Stimulated activated CD4-positive, alpha-beta T cell treated with anti-CD3 and anti-CD28 coated beads, Interleukin-4, amount 100 ng/mL, for 4 hours (primary cell): ENCODE results near the gene FGGY.

Experiments used
- DNase-seq, 2 experiments: peaks; one replicate each; pipeline ENCODE4 v3.0.0-alpha.2; 2020

Gene FGGY

GRCh38 chr1:59418363-59419144 lies 121.7 kb downstream of the FGGY start:
- no peak for DNase-seq

- DNase-seq: no peak
Measured at GRCh38 chr1:59419361-59420140, 122.7 kb downstream of the FGGY start.

GRCh38 chr1:59421232-59421920 lies 124.5 kb downstream of the FGGY start:
- DNase-seq: no peak

- no peak for DNase-seq
Measured at GRCh38 chr1:59422921-59423575, 126.2 kb downstream of the FGGY start.

- DNase-seq: no peak
Measured at GRCh38 chr1:59427155-59427554, 130.3 kb downstream of the FGGY start.

- no peak for DNase-seq
Measured at GRCh38 chr1:59427784-59428183, 130.9 kb downstream of the FGGY start.

- DNase-seq: no peak
Measured at GRCh38 chr1:59428828-59429227, 131.9 kb downstream of the FGGY start.

- no peak for DNase-seq
Measured at GRCh38 chr1:59429656-59430055, 132.8 kb downstream of the FGGY start.

GRCh38 chr1:59431566-59432294 lies 134.8 kb downstream of the FGGY start:
- DNase-seq: no peak

- no peak for DNase-seq
Measured at GRCh38 chr1:59432531-59433439, 135.9 kb downstream of the FGGY start.

GRCh38 chr1:59433440-59433813 lies 136.5 kb downstream of the FGGY start:
- DNase-seq: no peak

GRCh38 chr1:59434336-59434735 lies 137.4 kb downstream of the FGGY start:
- DNase-seq: no peak

GRCh38 chr1:59436637-59437036 lies 139.7 kb downstream of the FGGY start:
- no peak for DNase-seq

GRCh38 chr1:59438058-59438560 lies 141.2 kb downstream of the FGGY start:
- no peak for DNase-seq

- DNase-seq: no peak
Measured at GRCh38 chr1:59442492-59442891, 145.6 kb downstream of the FGGY start.

- no peak for DNase-seq
Measured at GRCh38 chr1:59443310-59443709, 146.4 kb downstream of the FGGY start.

GRCh38 chr1:59444520-59444919 lies 147.6 kb downstream of the FGGY start:
- no peak for DNase-seq

- no peak for DNase-seq
Measured at GRCh38 chr1:59445040-59445439, 148.1 kb downstream of the FGGY start.

GRCh38 chr1:59446257-59446901 lies 149.5 kb downstream of the FGGY start:
- no peak for DNase-seq

- DNase-seq: no peak
Measured at GRCh38 chr1:59452026-59452425, 155.1 kb downstream of the FGGY start.

GRCh38 chr1:59452559-59452958 lies 155.7 kb downstream of the FGGY start:
- DNase-seq: no peak
